ENCODE measurements around the gene PEX19.

GRCh38 chr1:160232911-160233310, 52.0 kb downstream of the PEX19 start:
- TF ChIP-seq CTCF (IDR thresholded peaks at IDR 0.05) = no peak
- no peak for TF ChIP-seq EZH2phosphoT487 (IDR thresholded peaks at IDR 0.05)
- TF ChIP-seq EZH2 (IDR thresholded peaks at IDR 0.05) = no peak

Measured in neural progenitor cell (in vitro differentiated cells).